PC-9 (cell line): ENCODE measurements around the gene ADGRV1.

ENCODE experiments used
- CTCF ChIP-seq: fragments of 200-600 bp; sonication (generic); conservative IDR thresholded peaks from 2 replicates; pipeline ENCODE4 v1.6.1; 2017; ENCODE audit warnings: mixed run types, antibody characterized with exemption, mild to moderate bottlenecking, moderate library complexity
- EZH2 ChIP-seq: fragments of 200-600 bp; sonication (generic); IDR thresholded peaks from 2 replicates; pipeline ENCODE4 v1.8.0; 2017; ENCODE audit warnings: antibody characterized with exemption, low read depth

- TF ChIP-seq CTCF: no peak
- TF ChIP-seq EZH2: no peak
Observed at GRCh38 chr5:90514520-90514919, 44.1 kb upstream of the ADGRV1 start.
